Measurements from ENCODE around the gene WEE2. TPM values are rescaled to one million over a fixed set of nuclear protein-coding genes. Genes with fewer than 3 reads are reported as not detected.

The WEE2 gene
- total RNA-seq, 1 donor from 2014 or later = not detected

GRCh38 chr7:141700848-141701371 lies 7.2 kb upstream of the WEE2 start:
- peaks cover 41% of the 10 kb centered on the region for H3K4me1 ChIP-seq
- peak overlapping the region; percentile 89 for H3K27ac ChIP-seq
- no peaks in the 10 kb centered on the region for H3K36me3 ChIP-seq
- DNase-seq (ENCODE audit: extremely low spot score in 2 of 2) = no peak
- no peaks in the 10 kb centered on the region for H3K9me3 ChIP-seq
- intact Hi-C loops (cut with DNase I) = no loop called here
- H3K4me3 ChIP-seq = peak overlapping the region; percentile 87 to 97
- TF ChIP-seq POLR2AphosphoS5 (IDR thresholded peaks at IDR 0.05; ENCODE audit: insufficient read depth in 1 of 2, low read depth in 1 of 2) (no peak), CTCF (IDR thresholded peaks at IDR 0.05) (no peak), POLR2A (IDR thresholded peaks at IDR 0.05) (no peak)
- no peaks in the 10 kb centered on the region for H3K27me3 ChIP-seq

DNA sequence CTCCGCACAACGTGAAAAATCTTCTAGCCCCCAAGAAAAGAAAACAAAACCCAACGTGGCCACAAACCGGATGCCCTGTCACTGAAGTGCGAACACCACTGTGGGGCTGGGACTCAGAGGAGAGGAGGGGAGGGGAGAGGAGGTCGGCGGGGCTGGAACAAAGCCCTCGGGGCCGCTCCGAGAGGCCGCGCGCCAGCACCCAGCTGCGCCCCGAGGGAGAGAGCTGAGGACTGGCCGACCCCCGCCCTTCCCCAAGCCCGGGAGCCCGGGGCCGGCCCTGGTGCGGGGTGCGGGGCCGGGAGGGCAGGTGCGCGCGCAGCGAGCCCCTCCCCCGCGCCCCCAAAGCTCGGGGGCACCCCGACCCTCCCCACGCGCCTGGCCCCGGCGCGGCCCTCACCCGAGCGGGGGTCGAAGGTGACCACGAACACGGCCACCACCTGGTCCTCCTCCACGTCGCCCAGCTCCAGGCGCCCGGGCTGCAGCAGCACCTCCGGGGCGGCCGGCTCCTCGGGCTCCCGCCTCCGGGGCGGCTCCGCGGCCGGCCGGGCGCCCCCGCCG lies 6.6 kb upstream of the WEE2 start:
- peak overlapping the region; percentile 87 to 97 for H3K4me3 ChIP-seq
- TF ChIP-seq POLR2AphosphoS5 (IDR thresholded peaks at IDR 0.05; ENCODE audit: insufficient read depth in 1 of 2, low read depth in 1 of 2) = no peak
- no peak for TF ChIP-seq CTCF (IDR thresholded peaks at IDR 0.05)
- TF ChIP-seq POLR2A (IDR thresholded peaks at IDR 0.05) = no peak
- peaks cover 41% of the 10 kb centered on the region for H3K4me1 ChIP-seq
- no peaks in the 10 kb centered on the region for H3K9me3 ChIP-seq
- DNase-seq (ENCODE audit: extremely low spot score in 2 of 2) = no peak
- peak overlapping the region; percentile 89 for H3K27ac ChIP-seq
- intact Hi-C loops (cut with DNase I) = no loop called here
- no peaks in the 10 kb centered on the region for H3K36me3 ChIP-seq
- no peaks in the 10 kb centered on the region for H3K27me3 ChIP-seq

DNA sequence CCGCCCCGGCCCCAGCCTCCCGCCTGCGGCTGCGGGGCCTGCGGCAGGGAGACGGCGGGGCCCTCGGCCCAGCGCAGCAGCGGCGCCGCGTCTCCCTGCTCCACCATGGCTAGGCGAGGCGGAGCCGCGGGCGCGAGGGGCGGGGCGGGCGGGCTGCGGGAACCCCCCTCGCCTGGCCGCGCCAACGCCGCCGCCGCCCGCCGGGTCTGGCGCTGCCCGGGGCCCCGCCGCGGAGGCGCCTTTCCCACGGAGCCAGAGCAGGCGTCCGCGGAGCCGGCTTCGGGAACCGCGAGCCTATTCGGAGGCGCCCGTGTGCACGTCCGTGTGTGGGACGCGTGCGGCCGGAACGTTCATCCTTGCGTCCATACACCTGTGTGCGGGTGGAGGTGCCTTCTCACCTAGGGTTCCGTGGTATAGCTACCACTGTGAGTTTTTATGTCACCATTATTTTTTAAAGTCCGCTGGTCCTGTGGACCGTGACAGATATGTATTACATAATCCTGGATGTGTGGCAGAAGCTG lies 6.0 kb upstream of the WEE2 start, which contains the start of gene DENND11:
Gene DENND11, minus strand, starts transcription at position 120 of the 521 bp plus-strand sequence. Its CDS starts 13 bp downstream, at position 107.
- DNase-seq (ENCODE audit: extremely low spot score in 2 of 2) = no peak
- peaks cover 41% of the 10 kb centered on the region for H3K4me1 ChIP-seq
- H3K27ac ChIP-seq = peak within 1 kb of the TSS; percentile 89
- H3K36me3 ChIP-seq = no peaks in the 10 kb centered on the region
- H3K27me3 ChIP-seq = no peaks in the 10 kb centered on the region
- peak within 1 kb of the TSS; percentile 87 to 97 for H3K4me3 ChIP-seq
- intact Hi-C loops (cut with DNase I) = no loop called here
- TF ChIP-seq CTCF (IDR thresholded peaks at IDR 0.05) (no peak), POLR2AphosphoS5 (IDR thresholded peaks at IDR 0.05; ENCODE audit: insufficient read depth in 1 of 2, low read depth in 1 of 2) (no peak), POLR2A (IDR thresholded peaks at IDR 0.05) (no peak)
- H3K9me3 ChIP-seq = no peaks in the 10 kb centered on the region

DNA sequence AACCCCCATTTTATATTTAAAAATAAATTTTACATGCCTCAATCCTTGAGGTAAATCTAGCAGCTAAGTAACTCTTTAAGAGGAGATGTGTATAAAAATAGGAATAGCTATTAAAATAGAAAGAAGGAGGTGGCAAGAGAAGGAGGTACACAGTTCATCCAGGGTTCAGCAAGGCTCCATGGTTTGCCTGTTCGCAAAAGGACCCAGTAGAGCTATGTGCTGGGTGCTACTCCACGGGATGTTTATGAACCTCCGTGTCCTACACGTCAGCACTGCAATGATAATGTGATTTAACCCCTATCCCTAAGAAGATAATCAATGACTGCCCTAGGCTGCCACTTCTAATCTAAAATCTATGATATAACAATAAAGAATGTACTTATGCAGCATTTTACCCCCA lies 5.3 kb upstream of the WEE2 start:
- H3K4me3 ChIP-seq = peak overlapping the region; percentile 87 to 97
- no peaks in the 10 kb centered on the region for H3K9me3 ChIP-seq
- no peak for DNase-seq (ENCODE audit: extremely low spot score in 2 of 2)
- intact Hi-C loops (cut with DNase I) = no loop called here
- peaks cover 37% of the 10 kb centered on the region for H3K4me1 ChIP-seq
- TF ChIP-seq POLR2A (IDR thresholded peaks at IDR 0.05) (no peak), CTCF (IDR thresholded peaks at IDR 0.05) (no peak), POLR2AphosphoS5 (IDR thresholded peaks at IDR 0.05; ENCODE audit: insufficient read depth in 1 of 2, low read depth in 1 of 2) (no peak)
- H3K27ac ChIP-seq = no peak overlapping the region
- H3K36me3 ChIP-seq = no peaks in the 10 kb centered on the region
- H3K27me3 ChIP-seq = no peaks in the 10 kb centered on the region

- Histone ChIP-seq H3K4me3 (no peak overlapping the region), H3K27ac (no peak overlapping the region), H3K9me3 (no peaks in the 10 kb centered on the region), H3K4me1 (peaks cover 27% of the 10 kb centered on the region), H3K27me3 (no peaks in the 10 kb centered on the region), H3K36me3 (no peaks in the 10 kb centered on the region)
- no peak for DNase-seq (ENCODE audit: extremely low spot score in 2 of 2)
- intact Hi-C loops (cut with DNase I) = no loop called here
- no peak for TF ChIP-seq CTCF (IDR thresholded peaks at IDR 0.05)
- TF ChIP-seq POLR2AphosphoS5 (IDR thresholded peaks at IDR 0.05; ENCODE audit: insufficient read depth in 1 of 2, low read depth in 1 of 2) = no peak
- TF ChIP-seq POLR2A (IDR thresholded peaks at IDR 0.05) = no peak
Measured at GRCh38 chr7:141704112-141704511, 4.0 kb upstream of the WEE2 start.
